Adrenal gland (tissue), 5 donors: ENCODE data around the gene PTGIR.

ENCODE experiments used
- CTCF ChIP-seq, 6 experiments: fragments of 450-650 bp in 4 of 6; fragments of 200-600 bp in 2 of 6; sonication (generic) in 1 of 6; IDR thresholded peaks; 1 replicate in 5 of 6; 2 replicates in 1 of 6; pipeline versions ENCODE4 v1.5.1 to v1.8.0; 2016 to 2021; ENCODE audit warnings: antibody characterized with exemption in 6 of 6, mild to moderate bottlenecking in 2 of 6, moderate library complexity in 1 of 6
- POLR2A ChIP-seq, 2 donors: fragments of 450-650 bp; IDR thresholded peaks; one replicate each; pipeline ENCODE4 v1.6.1; 2017; ENCODE audit warnings: antibody characterized with exemption in 2 of 2, mild to moderate bottlenecking in 2 of 2, moderate library complexity in 1 of 2
- donor health status: DM: no; HTN: no; CAD: no.

- TF ChIP-seq CTCF (IDR thresholded peaks at IDR 0.05) (no peak), POLR2A (IDR thresholded peaks at IDR 0.05) (no peak)
These were observed 12.3 kb upstream of the PTGIR start for GRCh38 chr19:46637224-46637623.
